ENCODE results near the gene MAGEA9.
"Not testable (repeated sequence)": the region's sequence is repeated elsewhere in the genome, so short reads cannot be mapped to it uniquely, and the experiment has no call there.

The MAGEA9 gene

GRCh38 chrX:149781727-149782126, at the start of gene MAGEA9:
TSS of gene MAGEA9 (plus strand) at chrX:149781930. CDS start at chrX:149786211, 4,281 bp downstream.
- not testable (repeated sequence) for DNase-seq

GRCh38 chrX:149742269-149742668, 39.5 kb upstream of the MAGEA9 start:
- DNase-seq = not testable (repeated sequence)

- not testable (repeated sequence) for DNase-seq
Measured at GRCh38 chrX:149746390-149747007, 35.2 kb upstream of the MAGEA9 start.

- no peak for DNase-seq
Measured at GRCh38 chrX:149757206-149758067, 24.3 kb upstream of the MAGEA9 start.

- no peak for DNase-seq
Measured at GRCh38 chrX:149758068-149758714, 23.5 kb upstream of the MAGEA9 start.

- not testable (repeated sequence) for DNase-seq
Measured at GRCh38 chrX:149758715-149759078, 23.0 kb upstream of the MAGEA9 start.

GRCh38 chrX:149759824-149760223, 21.9 kb upstream of the MAGEA9 start:
- no peak for DNase-seq

- DNase-seq = no peak
Measured at GRCh38 chrX:149760965-149761364, 20.8 kb upstream of the MAGEA9 start.

GRCh38 chrX:149761858-149762674, 19.7 kb upstream of the MAGEA9 start:
- DNase-seq = not testable (repeated sequence)

GRCh38 chrX:149762696-149763614, 18.8 kb upstream of the MAGEA9 start:
- no peak for DNase-seq

GRCh38 chrX:149770344-149770743, 11.4 kb upstream of the MAGEA9 start:
- not testable (repeated sequence) for DNase-seq

GRCh38 chrX:149773026-149773425, 8.7 kb upstream of the MAGEA9 start:
- DNase-seq = not testable (repeated sequence)

GRCh38 chrX:149773768-149774167, 8.0 kb upstream of the MAGEA9 start, which contains the start of gene HSFX1:
TSS of gene HSFX1 (plus strand) at chrX:149774068. CDS start at chrX:149774682, 614 bp downstream.
- DNase-seq = not testable (repeated sequence)

GRCh38 chrX:149777999-149778398, 3.7 kb upstream of the MAGEA9 start:
- DNase-seq = not testable (repeated sequence)

- not testable (repeated sequence) for DNase-seq
Measured at GRCh38 chrX:149795531-149795930, 13.8 kb downstream of the MAGEA9 start.

GRCh38 chrX:149799095-149799714, 17.5 kb downstream of the MAGEA9 start:
- DNase-seq = no peak

- DNase-seq = no peak
Measured at GRCh38 chrX:149799938-149800337, 18.2 kb downstream of the MAGEA9 start.

- DNase-seq = no peak
Measured at GRCh38 chrX:149803458-149804062, 21.8 kb downstream of the MAGEA9 start.

GRCh38 chrX:149804102-149804501, 22.4 kb downstream of the MAGEA9 start:
- DNase-seq = no peak

GRCh38 chrX:149807747-149808458, 26.2 kb downstream of the MAGEA9 start:
- DNase-seq = no peak
